H1 (cell line): ENCODE measurements around the gene CTSW. TPM values are rescaled to one million over a fixed set of nuclear protein-coding genes. Genes with fewer than 3 reads are reported as not detected.

Experiments
- ASH2L ChIP-seq: fragments of 200-600, 300-600 bp; sonication (generic); IDR thresholded peaks from one replicate; pipeline ENCODE4 v1.7.1; 2017; ENCODE audit warnings: low read length
- BACH1 ChIP-seq: IDR thresholded peaks from 2 replicates; pipeline ENCODE4 v1.6.1; 2012; ENCODE audit warnings: low read length, improper control_type of control experiment
- CTCF ChIP-seq, 3 experiments: IDR thresholded peaks; 1 replicate in 2 of 3; 2 replicates in 1 of 3; pipeline versions ENCODE4 v1.5.1 to v1.6.1; 2011; ENCODE audit warnings: low read length in 3 of 3, mild to moderate bottlenecking in 3 of 3, inconsistent platforms in 2 of 3, low read depth in 1 of 3, moderate library complexity in 1 of 3; ENCODE audit not compliant: insufficient read depth in 1 of 3; ENCODE audit errors: control extremely low read depth in 1 of 3
- RXRA ChIP-seq: IDR thresholded peaks from 2 replicates; pipeline ENCODE4 v1.6.1; 2011; ENCODE audit warnings: low read depth, mild to moderate bottlenecking, low read length, moderate library complexity; ENCODE audit not compliant: insufficient read depth
- SIRT6 ChIP-seq: IDR thresholded peaks from one replicate; pipeline ENCODE4 v1.7.1; 2012; ENCODE audit warnings: low read length, inconsistent platforms
- polyA plus RNA-seq, 7 experiments: library from polyadenylated mRNA; depleted of rRNA in 3 of 7; stranded (reverse) in 5 of 7; unstranded in 2 of 7; fragments of >200 nt in 5 of 7; fragments of 200-250 nt in 2 of 7; gene quantifications; 1 replicate in 5 of 7; 2 replicates in 1 of 7; 4 replicates in 1 of 7; pipeline versions ENCODE4 v1.2.1 to v1.2.3, GENCODE V29; 2011 to 2013; ENCODE audit warnings: missing spikeins in 2 of 7, mixed read lengths in 2 of 7
- total RNA-seq: library from RNA; stranded (reverse); fragmentation: NEBNext Ultra II Directional; extraction: Animal tissue kit (Norgen Biotek cat#: 25700); gene quantifications from 2 replicates; pipeline ENCODE4 v1.2.1, GENCODE V29; 2021

The CTSW gene
- total and polyA plus RNA-seq, 2 of the 8 experiments (the other 6 are each of a cell fraction or from before 2014, with no cell fraction given), result not detected

- TF ChIP-seq CTCF (IDR thresholded peaks at IDR 0.05; ENCODE audit: control extremely low read depth in 1 of 3, insufficient read depth in 1 of 3, low read depth in 1 of 3, low read length in 3 of 3) (no peak), BACH1 (no peak), ASH2L (no peak), RXRA (no peak), SIRT6 (no peak)
Measured at GRCh38 chr11:65921033-65921555, 41.5 kb downstream of the CTSW start (continued).
